ENCODE data around the gene LUC7L2. TPM values are rescaled to one million over a fixed set of nuclear protein-coding genes. Genes with fewer than 3 reads are reported as not detected.

Gene LUC7L2
- total and polyA plus RNA-seq, 9 of the 15 experiments (the other 6 are each of a cell fraction or from before 2014, with no cell fraction given): 56.1 to 207 (median 141) TPM

DNA sequence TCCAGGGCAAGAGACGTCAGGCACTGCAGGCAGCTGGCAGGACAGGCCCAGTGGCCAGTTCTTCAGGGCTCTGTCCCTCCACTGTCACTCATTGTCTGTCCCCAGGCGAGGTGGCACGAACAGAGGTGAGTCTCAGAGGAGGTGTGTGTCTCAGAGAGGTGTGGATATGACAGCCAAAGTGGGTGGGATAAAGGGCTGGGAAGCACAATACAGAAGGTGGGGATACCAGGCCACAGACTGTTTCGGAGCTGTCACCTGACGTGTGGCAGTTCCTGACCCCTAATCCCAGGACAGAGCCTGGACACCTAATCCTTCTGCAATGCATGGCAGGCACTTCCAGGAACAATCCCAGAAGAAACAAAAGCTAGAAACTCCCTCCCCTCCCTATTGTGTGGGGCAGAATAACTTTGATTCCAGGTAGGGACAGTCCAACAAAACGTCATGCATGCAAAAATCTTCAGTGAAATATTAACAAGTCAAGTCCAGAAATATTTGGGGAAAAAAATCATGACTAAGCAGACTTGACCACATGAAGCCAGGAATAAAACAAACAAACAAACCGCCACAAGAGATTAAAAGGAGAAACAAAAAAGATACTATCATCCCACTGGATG is 112.2 kb downstream of the LUC7L2 start (continued):
- TF ChIP-seq, protein P1, sequence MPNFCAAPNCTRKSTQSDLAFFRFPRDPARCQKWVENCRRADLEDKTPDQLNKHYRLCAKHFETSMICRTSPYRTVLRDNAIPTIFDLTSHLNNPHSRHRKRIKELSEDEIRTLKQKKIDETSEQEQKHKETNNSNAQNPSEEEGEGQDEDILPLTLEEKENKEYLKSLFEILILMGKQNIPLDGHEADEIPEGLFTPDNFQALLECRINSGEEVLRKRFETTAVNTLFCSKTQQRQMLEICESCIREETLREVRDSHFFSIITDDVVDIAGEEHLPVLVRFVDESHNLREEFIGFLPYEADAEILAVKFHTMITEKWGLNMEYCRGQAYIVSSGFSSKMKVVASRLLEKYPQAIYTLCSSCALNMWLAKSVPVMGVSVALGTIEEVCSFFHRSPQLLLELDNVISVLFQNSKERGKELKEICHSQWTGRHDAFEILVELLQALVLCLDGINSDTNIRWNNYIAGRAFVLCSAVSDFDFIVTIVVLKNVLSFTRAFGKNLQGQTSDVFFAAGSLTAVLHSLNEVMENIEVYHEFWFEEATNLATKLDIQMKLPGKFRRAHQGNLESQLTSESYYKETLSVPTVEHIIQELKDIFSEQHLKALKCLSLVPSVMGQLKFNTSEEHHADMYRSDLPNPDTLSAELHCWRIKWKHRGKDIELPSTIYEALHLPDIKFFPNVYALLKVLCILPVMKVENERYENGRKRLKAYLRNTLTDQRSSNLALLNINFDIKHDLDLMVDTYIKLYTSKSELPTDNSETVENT (CRISPR knock-in tag; IDR thresholded peaks at IDR 0.05): no peak
- TF ChIP-seq NFXL1 (CRISPR knock-in tag; IDR thresholded peaks at IDR 0.05): no peak
- peak; percentile 60; the same call in 1 of the 2 replicates for TF ChIP-seq SMARCE1 (IDR thresholded peaks at IDR 0.05)
- TF ChIP-seq PRMT5 (CRISPR knock-in tag; IDR thresholded peaks at IDR 0.05): no peak
- TF ChIP-seq SRSF1 (IDR thresholded peaks at IDR 0.05; ENCODE audit: low read depth, low read length): no peak
- TF ChIP-seq ZNF589 (CRISPR knock-in tag; IDR thresholded peaks at IDR 0.05; ENCODE audit: low read depth): no peak
- no peak for TF ChIP-seq BCOR (IDR thresholded peaks at IDR 0.05)
- no peak for TF ChIP-seq SMC3 (conservative IDR thresholded peaks at IDR 0.05; ENCODE audit: insufficient read depth, low read depth, low read length)
- TF ChIP-seq, protein P2, sequence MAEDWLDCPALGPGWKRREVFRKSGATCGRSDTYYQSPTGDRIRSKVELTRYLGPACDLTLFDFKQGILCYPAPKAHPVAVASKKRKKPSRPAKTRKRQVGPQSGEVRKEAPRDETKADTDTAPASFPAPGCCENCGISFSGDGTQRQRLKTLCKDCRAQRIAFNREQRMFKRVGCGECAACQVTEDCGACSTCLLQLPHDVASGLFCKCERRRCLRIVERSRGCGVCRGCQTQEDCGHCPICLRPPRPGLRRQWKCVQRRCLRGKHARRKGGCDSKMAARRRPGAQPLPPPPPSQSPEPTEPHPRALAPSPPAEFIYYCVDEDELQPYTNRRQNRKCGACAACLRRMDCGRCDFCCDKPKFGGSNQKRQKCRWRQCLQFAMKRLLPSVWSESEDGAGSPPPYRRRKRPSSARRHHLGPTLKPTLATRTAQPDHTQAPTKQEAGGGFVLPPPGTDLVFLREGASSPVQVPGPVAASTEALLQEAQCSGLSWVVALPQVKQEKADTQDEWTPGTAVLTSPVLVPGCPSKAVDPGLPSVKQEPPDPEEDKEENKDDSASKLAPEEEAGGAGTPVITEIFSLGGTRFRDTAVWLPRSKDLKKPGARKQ (CRISPR knock-in tag; IDR thresholded peaks at IDR 0.05): no peak
- peak; percentile 39 for TF ChIP-seq RBBP5 (IDR thresholded peaks at IDR 0.05; ENCODE audit: borderline replicate concordance, insufficient read depth, low read length, poor library complexity, severe bottlenecking)
- no peak for TF ChIP-seq FOXP1 (CRISPR knock-in tag; IDR thresholded peaks at IDR 0.05)
- no peak for TF ChIP-seq ARID2 (IDR thresholded peaks at IDR 0.05)
- TF ChIP-seq SMAD4 (CRISPR knock-in tag; conservative IDR thresholded peaks at IDR 0.05): no peak
- 0 out of 2 replicates have a peak, but pooled peaks have one; percentile 31 for TF ChIP-seq NFE2 (IDR thresholded peaks at IDR 0.05; ENCODE audit: low read depth)
- TF ChIP-seq, protein P3, sequence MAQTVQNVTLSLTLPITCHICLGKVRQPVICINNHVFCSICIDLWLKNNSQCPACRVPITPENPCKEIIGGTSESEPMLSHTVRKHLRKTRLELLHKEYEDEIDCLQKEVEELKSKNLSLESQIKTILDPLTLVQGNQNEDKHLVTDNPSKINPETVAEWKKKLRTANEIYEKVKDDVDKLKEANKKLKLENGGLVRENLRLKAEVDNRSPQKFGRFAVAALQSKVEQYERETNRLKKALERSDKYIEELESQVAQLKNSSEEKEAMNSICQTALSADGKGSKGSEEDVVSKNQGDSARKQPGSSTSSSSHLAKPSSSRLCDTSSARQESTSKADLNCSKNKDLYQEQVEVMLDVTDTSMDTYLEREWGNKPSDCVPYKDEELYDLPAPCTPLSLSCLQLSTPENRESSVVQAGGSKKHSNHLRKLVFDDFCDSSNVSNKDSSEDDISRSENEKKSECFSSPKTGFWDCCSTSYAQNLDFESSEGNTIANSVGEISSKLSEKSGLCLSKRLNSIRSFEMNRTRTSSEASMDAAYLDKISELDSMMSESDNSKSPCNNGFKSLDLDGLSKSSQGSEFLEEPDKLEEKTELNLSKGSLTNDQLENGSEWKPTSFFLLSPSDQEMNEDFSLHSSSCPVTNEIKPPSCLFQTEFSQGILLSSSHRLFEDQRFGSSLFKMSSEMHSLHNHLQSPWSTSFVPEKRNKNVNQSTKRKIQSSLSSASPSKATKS (CRISPR knock-in tag; IDR thresholded peaks at IDR 0.05): no peak
- no peak for TF ChIP-seq STAT5B (CRISPR knock-in tag; IDR thresholded peaks at IDR 0.05)
- peak in 1 of 2 experiments; percentile 63; a peak in 3 of 4 replicates for TF ChIP-seq FOXA3 (CRISPR knock-in tag; conservative IDR thresholded peaks at IDR 0.05 in 1 of 2, IDR thresholded peaks at IDR 0.05 in 1 of 2)
- TF ChIP-seq, protein P4, sequence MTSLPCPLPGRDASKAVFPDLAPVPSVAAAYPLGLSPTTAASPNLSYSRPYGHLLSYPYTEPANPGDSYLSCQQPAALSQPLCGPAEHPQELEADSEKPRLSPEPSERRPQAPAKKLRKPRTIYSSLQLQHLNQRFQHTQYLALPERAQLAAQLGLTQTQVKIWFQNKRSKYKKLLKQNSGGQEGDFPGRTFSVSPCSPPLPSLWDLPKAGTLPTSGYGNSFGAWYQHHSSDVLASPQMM (CRISPR knock-in tag; IDR thresholded peaks at IDR 0.05): no peak
- no peak for TF ChIP-seq ZFPM2 (CRISPR knock-in tag; IDR thresholded peaks at IDR 0.05)
